IPS-20b (cell line): ENCODE data around the gene CHST9.

Experiments
- H3K27ac ChIP-seq: one replicate; pipeline ENCODE4 v1.5.1; 2013; ENCODE audit warnings: low read length
- H3K27me3 ChIP-seq: 2 replicates; pipeline ENCODE4 v1.6.1; 2013; ENCODE audit warnings: mild to moderate bottlenecking, low read length, inconsistent platforms; ENCODE audit not compliant: insufficient read depth
- H3K36me3 ChIP-seq: 2 replicates; pipeline ENCODE4 v1.6.1; 2013; ENCODE audit warnings: low read depth, mild to moderate bottlenecking, inconsistent platforms, low read length, moderate library complexity; ENCODE audit not compliant: insufficient read depth
- H3K4me1 ChIP-seq: 2 replicates; pipeline ENCODE4 v1.6.1; 2013; ENCODE audit warnings: mild to moderate bottlenecking, control low read depth, inconsistent platforms, low read length, moderate library complexity; ENCODE audit not compliant: insufficient read depth
- H3K4me3 ChIP-seq: 2 replicates; pipeline ENCODE4 v1.5.1; 2013; ENCODE audit warnings: mild to moderate bottlenecking, low read length, inconsistent platforms
- H3K9ac ChIP-seq: 2 replicates; pipeline ENCODE4 v1.6.1; 2013; ENCODE audit warnings: low read depth, mild to moderate bottlenecking, inconsistent platforms, low read length, moderate library complexity
- H3K9me3 ChIP-seq: 2 replicates; pipeline ENCODE4 v1.6.1; 2013; ENCODE audit warnings: mild to moderate bottlenecking, low read depth, low read length, inconsistent platforms; ENCODE audit not compliant: insufficient read depth

CHST9 gene

DNA sequence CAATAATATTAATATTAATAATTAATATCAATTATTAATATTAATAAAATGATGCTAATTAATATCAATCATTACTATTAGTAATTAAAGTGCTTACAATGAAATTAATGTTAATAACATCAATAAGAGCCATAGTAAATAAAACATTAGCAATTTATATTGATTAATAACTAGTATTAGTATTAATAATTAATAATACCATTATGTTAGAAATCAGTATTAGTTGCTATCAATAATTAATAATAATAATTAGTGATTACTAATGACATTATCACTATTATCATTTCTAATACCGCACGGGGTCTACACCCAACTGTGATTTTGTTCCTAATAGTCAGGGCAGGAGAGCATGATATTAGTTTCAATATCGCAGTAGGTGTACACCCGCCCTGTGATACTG is 296.8 kb downstream of the CHST9 start:
- no peak overlapping the region for H3K9ac ChIP-seq
- no peaks in the 10 kb centered on the region for H3K36me3 ChIP-seq
- no peaks in the 10 kb centered on the region for H3K4me1 ChIP-seq
- no peak overlapping the region for H3K27ac ChIP-seq
- H3K9me3 ChIP-seq, result no peaks in the 10 kb centered on the region
- H3K4me3 ChIP-seq, result no peak overlapping the region
- H3K27me3 ChIP-seq, result no peaks in the 10 kb centered on the region

GRCh38 chr18:26875040-26875654 is 310.0 kb downstream of the CHST9 start:
- Histone ChIP-seq H3K9me3 (no peaks in the 10 kb centered on the region; the same call in 1 of the 2 replicates), H3K4me1 (0 out of 2 replicates have a peak, but pooled peaks cover 3% of the 10 kb centered on the region), H3K36me3 (no peaks in the 10 kb centered on the region), H3K4me3 (no peak overlapping the region), H3K27ac (no peak overlapping the region), H3K27me3 (no peaks in the 10 kb centered on the region), H3K9ac (no peak overlapping the region)

DNA sequence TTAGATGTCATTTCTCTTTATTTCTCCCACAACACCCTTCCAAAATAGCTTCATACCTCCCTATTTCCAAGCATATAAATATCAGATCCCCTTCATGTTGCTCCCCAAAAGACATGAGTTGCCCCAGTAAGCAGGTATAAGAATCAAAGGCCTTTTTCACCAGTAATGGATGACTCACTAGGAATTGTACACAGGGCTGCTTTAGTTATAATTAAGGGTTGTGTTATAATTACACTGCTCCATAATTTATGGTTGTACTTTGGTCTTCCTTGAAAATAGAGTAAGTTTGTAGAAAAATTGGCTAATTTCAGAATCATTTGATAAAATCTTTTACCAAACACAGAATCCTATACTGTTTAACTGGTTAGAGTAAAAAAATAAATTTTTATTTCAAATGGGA is 310.8 kb downstream of the CHST9 start:
- Histone ChIP-seq H3K36me3 (no peaks in the 10 kb centered on the region), H3K4me1 (0 out of 2 replicates have a peak, but pooled peaks cover 3% of the 10 kb centered on the region), H3K9ac (no peak overlapping the region), H3K4me3 (no peak overlapping the region), H3K27ac (no peak overlapping the region), H3K27me3 (no peaks in the 10 kb centered on the region), H3K9me3 (no peaks in the 10 kb centered on the region; the same call in 1 of the 2 replicates)

DNA sequence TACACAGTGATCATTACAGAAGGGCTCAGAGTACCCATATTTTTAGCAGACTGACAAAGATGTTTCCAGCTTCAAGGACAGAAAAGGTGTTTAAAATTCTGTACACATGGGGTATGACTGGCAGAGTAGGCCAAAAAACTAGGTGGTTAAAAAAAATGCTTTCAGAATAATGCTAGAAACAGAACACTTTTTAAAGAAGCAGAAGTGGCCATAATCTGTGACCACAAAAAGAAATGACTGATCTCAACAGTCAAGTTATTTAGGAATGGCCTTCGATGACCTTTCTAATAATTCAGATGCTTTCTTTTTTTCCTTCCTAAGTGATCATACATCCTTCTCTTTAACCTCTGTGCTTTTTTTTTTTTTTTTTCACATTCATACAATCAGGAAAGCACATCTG is 315.5 kb downstream of the CHST9 start:
- no peak overlapping the region for H3K9ac ChIP-seq
- H3K27me3 ChIP-seq, result peaks cover under 1% of the 10 kb centered on the region; the same call in 1 of the 2 replicates
- H3K4me1 ChIP-seq, result no peaks in the 10 kb centered on the region; the same call in 1 of the 2 replicates
- H3K36me3 ChIP-seq, result no peaks in the 10 kb centered on the region
- H3K27ac ChIP-seq, result no peak overlapping the region
- no peak overlapping the region for H3K4me3 ChIP-seq
- H3K9me3 ChIP-seq, result no peaks in the 10 kb centered on the region

DNA sequence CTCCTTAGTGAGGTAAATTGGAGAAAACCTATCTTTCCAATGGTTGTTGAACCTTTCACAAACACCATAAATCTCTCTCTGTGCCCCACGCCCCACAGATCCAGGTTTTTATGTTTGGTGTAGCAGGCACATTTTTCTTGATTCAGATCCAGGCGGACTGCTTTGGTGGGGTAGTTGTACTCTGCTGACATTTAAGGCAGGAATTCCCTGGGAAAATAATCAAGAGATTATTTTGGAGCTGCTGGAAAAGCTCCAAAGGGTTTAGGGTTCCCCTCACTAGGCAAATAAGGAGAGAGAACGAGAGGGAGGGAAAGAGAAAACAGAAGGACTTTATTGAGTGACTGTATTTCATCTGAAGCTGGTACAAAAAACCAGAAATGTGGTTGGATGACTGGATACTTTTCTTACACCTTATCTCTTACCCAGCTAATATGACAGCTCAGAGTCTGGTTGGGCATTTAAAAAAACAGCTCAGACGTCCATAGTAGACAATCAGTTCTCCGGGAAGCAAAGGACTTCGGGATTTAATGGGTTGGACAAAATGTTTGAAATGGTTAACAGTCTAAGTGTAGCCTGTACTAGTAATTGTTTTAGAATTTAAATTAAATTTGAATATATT is 316.0 kb downstream of the CHST9 start:
- Histone ChIP-seq H3K27me3 (peaks cover 6% of the 10 kb centered on the region), H3K27ac (no peak overlapping the region), H3K9me3 (no peaks in the 10 kb centered on the region), H3K9ac (no peak overlapping the region), H3K36me3 (no peaks in the 10 kb centered on the region), H3K4me1 (peaks cover 1% of the 10 kb centered on the region; the same call in 1 of the 2 replicates), H3K4me3 (no peak overlapping the region)

- no peak overlapping the region for H3K4me3 ChIP-seq
- no peak overlapping the region for H3K27ac ChIP-seq
- no peaks in the 10 kb centered on the region for H3K36me3 ChIP-seq
- H3K9me3 ChIP-seq, result no peaks in the 10 kb centered on the region
- peaks cover 5% of the 10 kb centered on the region; the same call in 1 of the 2 replicates for H3K4me1 ChIP-seq
- H3K9ac ChIP-seq, result no peak overlapping the region
- peaks cover 21% of the 10 kb centered on the region for H3K27me3 ChIP-seq
Observed at GRCh38 chr18:26867471-26867870, 317.6 kb downstream of the CHST9 start.

- Histone ChIP-seq H3K4me3 (no peak within 1 kb of the TSS), H3K27ac (no peak within 1 kb of the TSS), H3K36me3 (no peaks in the 10 kb centered on the region), H3K9me3 (no peaks in the 10 kb centered on the region), H3K9ac (no peak within 1 kb of the TSS), H3K4me1 (peaks cover 5% of the 10 kb centered on the region; the same call in 1 of the 2 replicates), H3K27me3 (peaks cover 26% of the 10 kb centered on the region)
Observed at GRCh38 chr18:26865557-26865956, 319.6 kb downstream of the CHST9 start, which contains the start of gene AQP4. Gene AQP4, minus strand, starts transcription at chr18:26865707. Its CDS starts 18 bp downstream, at chr18:26865689.

DNA sequence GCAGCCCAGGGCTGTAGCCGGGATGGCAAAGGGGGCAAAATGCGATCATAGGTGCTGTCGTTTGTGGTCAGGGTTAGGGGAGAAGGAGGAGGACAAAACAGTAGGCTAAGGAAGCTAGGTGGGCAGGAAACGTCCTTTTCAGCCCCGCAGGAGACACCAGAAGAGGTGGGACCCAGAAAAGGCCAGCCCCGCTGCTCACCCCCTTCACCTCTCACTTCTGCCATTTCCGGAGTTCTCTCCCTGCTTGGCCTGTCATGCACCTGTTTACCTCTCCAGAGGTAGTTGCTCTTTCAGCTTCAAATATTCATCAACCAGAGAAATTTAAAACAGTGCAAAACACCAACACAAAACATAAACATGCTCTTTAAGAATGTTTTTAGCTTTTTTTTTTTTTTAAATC is 320.4 kb downstream of the CHST9 start:
- Histone ChIP-seq H3K27ac (no peak overlapping the region), H3K4me3 (no peak overlapping the region), H3K9ac (no peak overlapping the region), H3K9me3 (no peaks in the 10 kb centered on the region), H3K4me1 (peaks cover 5% of the 10 kb centered on the region; the same call in 1 of the 2 replicates), H3K27me3 (peaks cover 26% of the 10 kb centered on the region), H3K36me3 (no peaks in the 10 kb centered on the region)

DNA sequence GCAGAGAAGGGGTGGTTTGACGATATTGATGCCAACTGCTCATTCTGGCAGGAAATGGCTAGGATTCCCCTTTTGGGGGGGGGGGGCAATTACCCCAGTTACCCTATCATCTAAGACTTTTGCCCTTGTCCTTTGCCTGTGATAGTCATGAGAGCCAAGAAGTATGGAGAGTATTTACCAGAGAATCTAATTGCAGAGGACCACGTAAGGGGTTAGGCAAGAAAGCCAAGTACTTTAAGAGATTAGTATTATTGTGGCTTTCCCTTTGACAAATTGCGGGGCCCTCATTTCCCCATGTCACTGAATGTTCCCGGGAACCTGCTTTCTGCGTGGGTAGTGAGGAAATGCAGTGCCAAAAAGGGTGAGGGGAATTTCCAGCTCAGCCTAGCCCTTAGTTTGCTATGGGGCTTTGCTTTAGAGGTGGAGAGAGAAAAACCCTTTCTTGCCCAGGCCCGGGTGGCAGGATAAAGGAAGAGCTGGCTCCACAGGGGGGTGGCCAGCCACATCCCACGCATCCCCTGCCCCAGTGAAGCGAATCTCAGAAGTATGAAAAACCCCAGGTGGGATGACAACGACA is 321.1 kb downstream of the CHST9 start:
- H3K27ac ChIP-seq, result no peak overlapping the region
- no peaks in the 10 kb centered on the region for H3K9me3 ChIP-seq
- no peaks in the 10 kb centered on the region for H3K36me3 ChIP-seq

DNA sequence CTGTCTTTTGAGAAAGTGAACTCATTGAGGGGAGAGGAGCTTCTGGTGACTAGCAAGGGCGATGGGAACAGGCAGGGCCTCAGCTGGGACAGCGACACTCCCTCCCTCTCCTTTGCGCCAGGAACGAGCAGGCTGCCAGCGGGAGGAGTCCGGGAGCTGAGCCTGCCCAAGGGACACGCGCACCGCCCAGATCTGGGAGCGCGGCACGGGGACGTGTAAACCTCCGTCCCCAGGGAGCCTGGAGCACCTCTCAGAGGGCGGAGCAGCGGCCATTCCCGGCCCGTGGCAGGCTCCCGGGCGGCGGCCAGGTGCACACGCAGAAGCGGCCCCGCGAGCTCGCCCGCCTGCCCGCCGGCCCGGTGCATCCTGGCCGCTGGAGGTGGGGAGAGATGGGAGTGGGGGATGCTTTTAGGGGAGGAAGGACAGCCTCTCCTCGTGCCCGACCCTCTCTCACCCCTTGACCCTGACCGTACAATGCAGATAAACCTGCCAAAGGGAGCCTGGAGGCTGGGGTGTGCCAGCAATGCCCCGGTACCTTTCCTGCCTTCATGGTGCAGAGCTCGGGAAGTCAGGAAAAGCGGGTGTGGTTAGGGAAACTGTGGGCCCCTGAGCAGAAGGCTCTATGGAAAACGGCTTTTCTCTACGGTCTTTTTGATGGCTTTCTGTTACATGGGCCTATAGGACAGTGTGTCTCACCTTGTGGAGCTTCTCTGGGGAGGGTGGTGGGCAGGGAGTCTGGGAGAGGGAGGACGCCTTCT is 321.8 kb downstream of the CHST9 start:
- Histone ChIP-seq H3K27me3 (peaks cover 26% of the 10 kb centered on the region), H3K36me3 (no peaks in the 10 kb centered on the region), H3K4me3 (peak overlapping the region; percentile 58), H3K4me1 (peaks cover 5% of the 10 kb centered on the region; the same call in 1 of the 2 replicates), H3K27ac (no peak overlapping the region), H3K9me3 (no peaks in the 10 kb centered on the region), H3K9ac (peak overlapping the region; percentile 35; the same call in 1 of the 2 replicates)

More for the DNA sequence above, 321.1 kb downstream of the CHST9 start:
- H3K4me3 ChIP-seq, result peak overlapping the region; percentile 58
- H3K9ac ChIP-seq, result no peak overlapping the region
- H3K4me1 ChIP-seq, result peaks cover 5% of the 10 kb centered on the region; the same call in 1 of the 2 replicates
- H3K27me3 ChIP-seq, result peaks cover 26% of the 10 kb centered on the region

DNA sequence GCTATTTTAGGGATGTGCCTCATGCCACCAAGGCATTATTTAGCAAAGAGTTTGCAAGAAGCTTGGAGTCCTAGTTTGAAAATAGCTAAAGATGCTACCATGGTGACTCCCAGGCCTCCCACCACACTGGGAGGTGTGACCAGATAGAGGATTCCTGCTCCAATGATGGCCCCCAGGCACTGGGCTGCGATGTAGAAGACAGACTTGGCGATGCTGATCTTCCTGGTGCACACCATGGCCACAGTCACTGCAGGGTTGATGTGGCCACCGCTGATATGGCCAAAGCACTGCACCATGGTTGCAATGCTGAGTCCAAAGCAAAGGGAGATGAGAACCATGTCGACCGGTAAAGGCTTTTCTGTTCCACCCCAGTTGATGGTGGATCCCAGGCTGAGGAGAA is 323.0 kb downstream of the CHST9 start:
- Histone ChIP-seq H3K4me3 (no peak overlapping the region), H3K9me3 (no peaks in the 10 kb centered on the region), H3K36me3 (no peaks in the 10 kb centered on the region), H3K27me3 (peaks cover 26% of the 10 kb centered on the region), H3K27ac (no peak overlapping the region), H3K4me1 (peaks cover 5% of the 10 kb centered on the region; the same call in 1 of the 2 replicates), H3K9ac (no peak overlapping the region)
